ENCODE results near the gene SYTL1.

The SYTL1 gene

GRCh38 chr1:27321813-27322568 is 19.8 kb upstream of the SYTL1 start, which contains the start of gene TMEM222:
Gene TMEM222 (plus strand): TSS chr1:27322163. CDS start chr1:27322198, 35 bp downstream.
- DNase-seq (ENCODE audit: low read depth) = peak; percentile 97

- DNase-seq (ENCODE audit: low read depth) = no peak
These were observed 19.1 kb upstream of the SYTL1 start for GRCh38 chr1:27322569-27323240.

GRCh38 chr1:27325286-27325685 is 16.5 kb upstream of the SYTL1 start:
- DNase-seq (ENCODE audit: low read depth) = no peak

GRCh38 chr1:27327964-27328363 is 13.9 kb upstream of the SYTL1 start:
- no peak for DNase-seq (ENCODE audit: low read depth)

- no peak for DNase-seq (ENCODE audit: low read depth)
These were observed 11.0 kb upstream of the SYTL1 start for GRCh38 chr1:27330786-27331185.

- DNase-seq (ENCODE audit: low read depth) = no peak
These were observed 10.4 kb upstream of the SYTL1 start for GRCh38 chr1:27331426-27331825.

GRCh38 chr1:27331922-27332321 is 9.9 kb upstream of the SYTL1 start:
- no peak for DNase-seq (ENCODE audit: low read depth)

- DNase-seq (ENCODE audit: low read depth) = peak; percentile 32
These were observed 9.1 kb upstream of the SYTL1 start for GRCh38 chr1:27332536-27333281.

- DNase-seq (ENCODE audit: low read depth) = no peak
These were observed 8.0 kb upstream of the SYTL1 start for GRCh38 chr1:27333717-27334279.

- DNase-seq (ENCODE audit: low read depth) = no peak
These were observed 6.1 kb upstream of the SYTL1 start for GRCh38 chr1:27335506-27336422.

GRCh38 chr1:27336756-27337155 is 5.1 kb upstream of the SYTL1 start:
- no peak for DNase-seq (ENCODE audit: low read depth)

- no peak for DNase-seq (ENCODE audit: low read depth)
These were observed 3.1 kb upstream of the SYTL1 start for GRCh38 chr1:27338751-27339150.

- DNase-seq (ENCODE audit: low read depth) = no peak
These were observed 2.6 kb upstream of the SYTL1 start for GRCh38 chr1:27339213-27339612.

- no peak for DNase-seq (ENCODE audit: low read depth)
These were observed 562 bp downstream of the SYTL1 start for GRCh38 chr1:27342391-27342777.

- DNase-seq (ENCODE audit: low read depth) = peak; percentile 66
These were observed 1.2 kb downstream of the SYTL1 start for GRCh38 chr1:27342778-27343638.

GRCh38 chr1:27343639-27344025 is 1.8 kb downstream of the SYTL1 start:
- no peak for DNase-seq (ENCODE audit: low read depth)

GRCh38 chr1:27345272-27345671 is 3.5 kb downstream of the SYTL1 start:
- no peak for DNase-seq (ENCODE audit: low read depth)

- no peak for DNase-seq (ENCODE audit: low read depth)
These were observed 4.5 kb downstream of the SYTL1 start for GRCh38 chr1:27346357-27346756.

- no peak for DNase-seq (ENCODE audit: low read depth)
These were observed 5.3 kb downstream of the SYTL1 start for GRCh38 chr1:27346991-27347624.

All from activated T-helper 1 cell treated with Interleukin-2 at 50 U/mL for 16 hours (primary cell).